ENCODE data around the gene AKR1E2.

GRCh38 chr10:4776234-4776638, 49.8 kb upstream of the AKR1E2 start:
- TF ChIP-seq HDGF (IDR thresholded peaks at IDR 0.05; ENCODE audit: borderline replicate concordance): no peak
- TF ChIP-seq NFRKB (IDR thresholded peaks at IDR 0.05): no peak
- no peak for TF ChIP-seq ARNT (IDR thresholded peaks at IDR 0.05)
- no peak for TF ChIP-seq SP1 (IDR thresholded peaks at IDR 0.05)
- no peak for TF ChIP-seq LEF1 (IDR thresholded peaks at IDR 0.05; ENCODE audit: borderline replicate concordance)
- TF ChIP-seq, protein P1, sequence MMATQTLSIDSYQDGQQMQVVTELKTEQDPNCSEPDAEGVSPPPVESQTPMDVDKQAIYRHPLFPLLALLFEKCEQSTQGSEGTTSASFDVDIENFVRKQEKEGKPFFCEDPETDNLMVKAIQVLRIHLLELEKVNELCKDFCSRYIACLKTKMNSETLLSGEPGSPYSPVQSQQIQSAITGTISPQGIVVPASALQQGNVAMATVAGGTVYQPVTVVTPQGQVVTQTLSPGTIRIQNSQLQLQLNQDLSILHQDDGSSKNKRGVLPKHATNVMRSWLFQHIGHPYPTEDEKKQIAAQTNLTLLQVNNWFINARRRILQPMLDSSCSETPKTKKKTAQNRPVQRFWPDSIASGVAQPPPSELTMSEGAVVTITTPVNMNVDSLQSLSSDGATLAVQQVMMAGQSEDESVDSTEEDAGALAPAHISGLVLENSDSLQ (IDR thresholded peaks at IDR 0.05): no peak
- TF ChIP-seq ZNF384 (IDR thresholded peaks at IDR 0.05): no peak
- TF ChIP-seq BHLHE40 (IDR thresholded peaks at IDR 0.05; ENCODE audit: borderline replicate concordance): no peak

Data from HEK293T (cell line).